Psoas muscle (tissue), 8 donors: ENCODE results near the gene RIPOR2. TPM values are rescaled to one million over a fixed set of nuclear protein-coding genes. Genes with fewer than 3 reads are reported as not detected.

Experiments
- ATAC-seq, 4 donors: fragments of 200-7000 bp; cut with Tn5 transposase; one replicate each; pipeline ENCODE4 v1.9.1; 2020; ENCODE audit warnings: moderate library complexity in 3 of 4, mild to moderate bottlenecking in 2 of 4
- DNase-seq, 2 donors: peaks; one replicate each; pipeline ENCODE4 v3.0.0-alpha.2; 2020
- H3K27ac ChIP-seq: fragments of 200-600 bp; one replicate; pipeline ENCODE4 v1.8.0; 2022
- H3K27me3 ChIP-seq, 3 donors: fragments of 200-600 bp in 1 of 3; one replicate each; pipeline versions ENCODE4 v1.6.1 to v1.8.0; 2013 to 2022; ENCODE audit warnings: low read length in 2 of 3, mild to moderate bottlenecking in 2 of 3, moderate library complexity in 1 of 3; ENCODE audit not compliant: insufficient read depth in 3 of 3
- H3K36me3 ChIP-seq, 2 donors: fragments of 200-600 bp in 1 of 2; one replicate each; pipeline versions ENCODE4 v1.6.1 to v1.8.0; 2013 to 2022; ENCODE audit warnings: low read depth in 1 of 2, mild to moderate bottlenecking in 1 of 2, moderate library complexity in 1 of 2; ENCODE audit not compliant: insufficient read depth in 1 of 2
- H3K4me1 ChIP-seq: fragments of 200-600 bp; one replicate; pipeline ENCODE4 v1.8.0; 2022
- H3K4me3 ChIP-seq: fragments of 200-600 bp; one replicate; pipeline ENCODE4 v1.8.0; 2022; ENCODE audit warnings: mild to moderate bottlenecking
- H3K9me3 ChIP-seq: fragments of 200-600 bp; one replicate; pipeline ENCODE4 v1.8.0; 2022
- CTCF ChIP-seq: fragments of 200-600 bp; IDR thresholded peaks from one replicate; pipeline ENCODE4 v1.8.0; 2022; ENCODE audit warnings: antibody characterized with exemption
- WGBS, 3 donors: extraction: QIAGEN DNeasy Blood & Tissue Kit; methylation state at CpG; one replicate each; pipeline versions ENCODE4 v1.1.6 to v1.1.7; 2013; 5-methylcytosine and 5-hydroxymethylcytosine counted together
- intact Hi-C, 2 donors: fragments of 100-400 bp; cut with DNase I; formaldehyde crosslinking; loops; one replicate each; pipeline versions ENCODE4 v1.11.0 to v1.14.2; 2022
- polyA plus RNA-seq, 3 donors: library from polyadenylated mRNA; stranded (reverse); fragments of 200-250 nt; gene quantifications; one replicate each; pipeline ENCODE4 v1.2.3, GENCODE V29; 2013
- total RNA-seq, 4 donors: library from RNA; stranded (reverse); fragmentation: NEBNext Ultra II Directional in 2 of 4; extraction: Animal tissue kit (Norgen Biotek cat#: 25700) in 2 of 4; gene quantifications; one replicate each; pipeline versions ENCODE4 v1.2.1 to v1.2.4, GENCODE V29; 2021 to 2023
- donor health status: healthy with polysubstance abuse.
- donor health status: DM: no; HTN: no; CAD: no; lungs with moderate emphysema.
- donor health status: Bipolar disorder and iron deficiency.
- donor health status: healthy.
- donor health status: DM: yes; HTN: yes; CAD: no.
- donor health status: DM: no; HTN: no; CAD: no.
- donor health status: DM: no; HTN: no; CAD: no.
- donor health status: DM: yes; HTN: yes; CAD: no.

Gene RIPOR2
- total and polyA plus RNA-seq, 7 donors = 1.3 to 13.2 (median 7.1) TPM

- H3K36me3 ChIP-seq = no peaks in the 10 kb centered on the region
- DNase-seq (no peak), ATAC-seq (no peak)
- H3K4me1 ChIP-seq = no peaks in the 10 kb centered on the region
- intact Hi-C loops = no loop called here
- H3K4me3 ChIP-seq = no peak overlapping the region
- no peaks in the 10 kb centered on the region for H3K27me3 ChIP-seq
- no peak overlapping the region for H3K27ac ChIP-seq
- peaks cover 15% of the 10 kb centered on the region for H3K9me3 ChIP-seq
- WGBS, 3 donors = 79 to 91% (median 81%) methylated on average over 9 of the region's 9 CpGs
- TF ChIP-seq CTCF = no peak
Measured at GRCh38 chr6:24940311-24940917, 4.7 kb upstream of the RIPOR2 start.

GRCh38 chr6:24936641-24937317 lies 1.0 kb upstream of the RIPOR2 start:
- no peak for TF ChIP-seq CTCF
- WGBS, 3 donors = 32 to 63% (median 47%) methylated on average over 5 of the region's 5 CpGs
- H3K4me3 ChIP-seq = no peak overlapping the region
- H3K36me3 ChIP-seq = no peaks in the 10 kb centered on the region
- peaks cover 6% of the 10 kb centered on the region for H3K4me1 ChIP-seq
- ATAC-seq (peak in 3 of 4 donors; percentile 13 to 66 (median 50)), DNase-seq (no peak)
- no peaks in the 10 kb centered on the region for H3K9me3 ChIP-seq
- no peak overlapping the region for H3K27ac ChIP-seq
- intact Hi-C loops = loop anchor here in 1 of 2 donors (5.0 kb wide), 1 partner anchor 46 kb away; no protein-coding TSS in a partner anchor
- H3K27me3 ChIP-seq = no peaks in the 10 kb centered on the region

GRCh38 chr6:24933868-24934401 lies 1.8 kb downstream of the RIPOR2 start:
- peaks cover 29% of the 10 kb centered on the region for H3K4me1 ChIP-seq
- WGBS, 3 donors = 78 to 85% (median 83%) methylated on average over 7 of the region's 7 CpGs
- ATAC-seq (no peak), DNase-seq (no peak)
- H3K4me3 ChIP-seq = no peak overlapping the region
- no peaks in the 10 kb centered on the region for H3K27me3 ChIP-seq
- H3K27ac ChIP-seq = no peak overlapping the region
- no peaks in the 10 kb centered on the region for H3K9me3 ChIP-seq
- no peaks in the 10 kb centered on the region for H3K36me3 ChIP-seq
- intact Hi-C loops = loop anchor here in 1 of 2 donors (5.0 kb wide), 1 partner anchor 77 kb away; no protein-coding TSS in a partner anchor
- peak; percentile 25 for TF ChIP-seq CTCF

- H3K27me3 ChIP-seq = no peaks in the 10 kb centered on the region
- TF ChIP-seq CTCF = no peak
- no peak for DNase-seq
- WGBS, 3 donors = 45 to 72% (median 46%) methylated on average over 3 of the region's 3 CpGs
- H3K4me1 ChIP-seq = peaks cover 29% of the 10 kb centered on the region
- H3K27ac ChIP-seq = no peak overlapping the region
- H3K36me3 ChIP-seq = no peaks in the 10 kb centered on the region
- no peaks in the 10 kb centered on the region for H3K9me3 ChIP-seq
- intact Hi-C loops = loop anchor here in 1 of 2 donors (5.0 kb wide), 1 partner anchor 76 kb away; no protein-coding TSS in a partner anchor
- no peak overlapping the region for H3K4me3 ChIP-seq
- no peak for ATAC-seq
Measured at GRCh38 chr6:24933266-24933665, 2.5 kb downstream of the RIPOR2 start.
